ENCODE data around the gene PCDHGB4. TPM values are rescaled to one million over a fixed set of nuclear protein-coding genes. Genes with fewer than 3 reads are reported as not detected.

PCDHGB4 gene
- total and polyA plus RNA-seq, 2 of the 8 experiments (the other 6 are each of a cell fraction or from before 2014, with no cell fraction given): 8.0 to 9.1 TPM

- ChIA-PET CTCF (ENCODE audit: partially characterized antibody) (interaction anchor here (1.3 to 4.0 kb wide), 11 partner anchors 8 to 175 kb away, joined by 3 to 34 read pairs (median 9); partner anchors contain the start of genes PCDHB15, PCDHGA10, PCDHGA4 and PCDHGB3), POLR2A (ENCODE audit: partially characterized antibody) (no interaction called here)
- Histone ChIP-seq H2BK20ac (ENCODE audit: low read length) (no peak overlapping the region), H3K23ac (ENCODE audit: insufficient read length) (no peak overlapping the region), H2BK15ac (ENCODE audit: low read length) (no peak overlapping the region), H3K4me2 (ENCODE audit: insufficient read depth in 1 of 2, low read depth in 2 of 2, low read length in 2 of 2) (no peak overlapping the region), H3K18ac (ENCODE audit: extremely low read depth, low read length) (no peak overlapping the region), H3K27ac (ENCODE audit: low read depth, low read length) (no peak overlapping the region), H3K14ac (ENCODE audit: insufficient read length) (no peak overlapping the region), H3K23me2 (ENCODE audit: low read depth, low read length) (no peaks in the 10 kb centered on the region), H3K79me1 (ENCODE audit: low read depth, low read length) (no peaks in the 10 kb centered on the region), H3K79me2 (ENCODE audit: control insufficient read depth in 1 of 2, insufficient read depth in 2 of 2, low read length in 2 of 2) (no peaks in the 10 kb centered on the region), H2BK12ac (ENCODE audit: low read depth, low read length) (no peak overlapping the region), H4K5ac (ENCODE audit: insufficient read length, low read depth, low read length) (no peak overlapping the region), H3K4me3 (ENCODE audit: extremely low read depth in 1 of 4, insufficient read depth in 2 of 4, low read depth in 3 of 4, low read length in 4 of 4) (no peak overlapping the region), H3K56ac (replicated peaks; ENCODE audit: insufficient read length, low read depth, low read length) (no peak overlapping the region), H4K8ac (ENCODE audit: extremely low read depth, insufficient read depth, low read length) (no peak overlapping the region), H2AFZ (ENCODE audit: low read length) (no peak overlapping the region), H3K27me3 (replicated peaks in 1 of 4; ENCODE audit: control insufficient read depth in 3 of 4, extremely low read depth in 1 of 4, insufficient read depth in 3 of 4, low read length in 3 of 4) (no peaks in the 10 kb centered on the region), H3K36me3 (ENCODE audit: control insufficient read depth in 2 of 4, insufficient read depth in 4 of 4, low read length in 3 of 4) (peaks cover 0 to 12% (median under 1%) of the 10 kb centered on the region in 4 experiments; a peak in 2 of 8 replicates), H2BK5ac (ENCODE audit: low read depth, low read length) (no peak overlapping the region), H3K9me3 (ENCODE audit: insufficient read depth in 2 of 2, low read depth in 1 of 2, low read length in 1 of 2) (peaks cover 45 to 56% of the 10 kb centered on the region in 2 experiments), H3K9ac (replicated peaks in 1 of 4; ENCODE audit: extremely low read depth in 1 of 4, low read depth in 3 of 4, low read length in 3 of 4) (no peak overlapping the region), H4K20me1 (replicated peaks in 1 of 2; ENCODE audit: control insufficient read depth in 1 of 2, insufficient read depth in 2 of 2, low read length in 2 of 2) (no peaks in the 10 kb centered on the region), H3K4ac (replicated peaks; ENCODE audit: insufficient read length, low read depth, low read length) (no peak overlapping the region), H4K91ac (replicated peaks; ENCODE audit: insufficient read length, low read length) (no peak overlapping the region), H3K4me1 (replicated peaks in 1 of 4; ENCODE audit: control insufficient read depth in 3 of 4, insufficient read depth in 4 of 4, low read length in 3 of 4) (no peaks in the 10 kb centered on the region), H2BK120ac (replicated peaks; ENCODE audit: low read depth, low read length) (no peak overlapping the region), H2AK5ac (ENCODE audit: low read depth, low read length) (no peak overlapping the region)
- DNase-seq (ENCODE audit: low read depth in 1 of 2, low spot score in 2 of 2) (no peak), FAIRE-seq (no peak)
- 91% methylated on average over 15 of the region's 15 CpGs; no CpG with 5 or more reads in 1 of the 2 experiments for WGBS, 2 experiments (ENCODE audit: extremely low coverage in 1 of 2, insufficient coverage in 1 of 2, insufficient read length in 1 of 2, insufficient replicate concordance in 2 of 2, low coverage in 1 of 2, low lambda C conversion rate in 2 of 2, missing lambda C conversion rate in 1 of 2)
- TF ChIP-seq, protein P1, sequence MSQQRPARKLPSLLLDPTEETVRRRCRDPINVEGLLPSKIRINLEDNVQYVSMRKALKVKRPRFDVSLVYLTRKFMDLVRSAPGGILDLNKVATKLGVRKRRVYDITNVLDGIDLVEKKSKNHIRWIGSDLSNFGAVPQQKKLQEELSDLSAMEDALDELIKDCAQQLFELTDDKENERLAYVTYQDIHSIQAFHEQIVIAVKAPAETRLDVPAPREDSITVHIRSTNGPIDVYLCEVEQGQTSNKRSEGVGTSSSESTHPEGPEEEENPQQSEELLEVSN (IDR thresholded peaks at IDR 0.05): no peak
- TF ChIP-seq BCL11A (IDR thresholded peaks at IDR 0.05; ENCODE audit: low read depth in 2 of 2, low read length in 2 of 2) (no peak), RXRA (IDR thresholded peaks at IDR 0.05; ENCODE audit: insufficient read depth, low read depth, low read length) (no peak), TEAD4 (IDR thresholded peaks at IDR 0.05; ENCODE audit: low read depth, low read length) (no peak), NANOG (IDR thresholded peaks at IDR 0.05; ENCODE audit: insufficient read depth, low read depth, low read length, poor library complexity, severe bottlenecking) (no peak), BACH1 (IDR thresholded peaks at IDR 0.05; ENCODE audit: low read length) (no peak), CHD2 (IDR thresholded peaks at IDR 0.05; ENCODE audit: low read length) (no peak), HDAC6 (IDR thresholded peaks at IDR 0.05; ENCODE audit: low read depth, low read length) (no peak), CTCF (IDR thresholded peaks at IDR 0.05; ENCODE audit: control extremely low read depth in 1 of 3, insufficient read depth in 1 of 3, low read depth in 1 of 3, low read length in 3 of 3) (no peak), KDM1A (IDR thresholded peaks at IDR 0.05; ENCODE audit: borderline replicate concordance, low read length) (no peak), HDAC2 (IDR thresholded peaks at IDR 0.05; ENCODE audit: borderline replicate concordance in 1 of 2, low read depth in 2 of 2, low read length in 2 of 2) (no peak)
These were observed 11.1 kb downstream of the PCDHGB4 start for GRCh38 chr5:141398608-141399007.

Data from H1 (cell line).